Heart left ventricle (tissue), 13 donors: ENCODE data around the gene CES4A.

Experiments
- POLR2A ChIP-seq, 2 donors: fragments of 450-650 bp; IDR thresholded peaks; one replicate each; pipeline ENCODE4 v1.6.1; 2017; ENCODE audit warnings: antibody characterized with exemption in 2 of 2, mild to moderate bottlenecking in 2 of 2, moderate library complexity in 2 of 2
- TF ChIP-seq, protein P1 (sequence below), 12 donors: fragments of 200-600 bp; sonication (generic) in 4 of 12; IDR thresholded peaks; one replicate each; pipeline versions ENCODE4 v1.5.0 to v1.8.0; 2018 to 2022; ENCODE audit warnings: antibody characterized with exemption in 12 of 12, mild to moderate bottlenecking in 5 of 12
- donor health status: ischemic (EF 13 %, LVEDD 7.1; RV severe dilation, severe dysfunction).
- donor health status: DM: no; HTN: yes; CAD: no.
- donor health status: DM: no; HTN: no; CAD: no.
- donor health status: ischemic (EF 25% LVEDD 6.9; RV normal size, moderate dysfunction).
- donor health status: ischemic (EF 25% LVEDD 5.7; RV mildly dilated, moderate dysfunction).
- donor health status: ischemic (EF 35%, LVEDD 5.7; RV mildly dilated, moderate dysfunction).
- donor health status: nonischemic (EF 11% LVEDD 7.7; RV severe dilation, severe dysfunction).
- donor health status: DM: yes; HTN: yes; CAD: no.
- donor health status: PGD.
- donor health status: ischemic (EF 29% LVEDD 5.4; RV normal size, mild dysfunction).
- donor health status: nonischemic (EF 23%, LVEDD 6.1; RV moderate dilation, normal function).

DNA sequence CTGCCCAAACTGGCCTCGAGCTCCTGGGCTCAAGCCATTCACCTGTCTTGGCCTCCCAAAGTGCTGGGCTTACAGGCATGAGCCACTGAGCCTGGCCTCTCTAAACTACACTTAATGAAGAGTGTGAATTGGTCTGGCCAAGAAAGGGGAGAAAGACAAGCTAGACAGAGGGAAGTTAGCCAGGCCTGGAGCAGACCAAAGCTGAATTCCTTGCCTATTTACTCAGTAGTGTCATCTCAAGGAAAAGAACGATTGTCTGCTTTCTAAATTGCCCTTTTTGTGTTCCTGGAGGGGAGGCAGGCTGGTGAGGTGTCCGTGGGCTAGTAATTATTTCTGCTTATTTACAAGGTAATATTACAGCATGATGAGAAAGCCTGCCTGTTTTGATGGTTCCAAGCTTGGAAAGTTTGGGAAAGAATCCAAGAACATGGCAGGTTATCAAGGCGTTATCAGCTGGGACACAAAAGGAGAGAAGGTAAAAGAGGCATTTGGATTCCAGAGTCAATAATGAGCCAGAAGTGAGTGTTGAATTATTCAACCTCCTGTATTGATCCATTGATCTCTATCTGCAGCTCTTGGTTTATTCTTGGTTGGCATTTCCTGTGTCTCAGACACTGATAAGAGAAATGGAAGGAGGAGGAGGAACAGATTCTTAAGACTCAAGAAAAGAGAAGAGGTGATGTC lies 34.3 kb downstream of the CES4A start:
- TF ChIP-seq, protein P1, sequence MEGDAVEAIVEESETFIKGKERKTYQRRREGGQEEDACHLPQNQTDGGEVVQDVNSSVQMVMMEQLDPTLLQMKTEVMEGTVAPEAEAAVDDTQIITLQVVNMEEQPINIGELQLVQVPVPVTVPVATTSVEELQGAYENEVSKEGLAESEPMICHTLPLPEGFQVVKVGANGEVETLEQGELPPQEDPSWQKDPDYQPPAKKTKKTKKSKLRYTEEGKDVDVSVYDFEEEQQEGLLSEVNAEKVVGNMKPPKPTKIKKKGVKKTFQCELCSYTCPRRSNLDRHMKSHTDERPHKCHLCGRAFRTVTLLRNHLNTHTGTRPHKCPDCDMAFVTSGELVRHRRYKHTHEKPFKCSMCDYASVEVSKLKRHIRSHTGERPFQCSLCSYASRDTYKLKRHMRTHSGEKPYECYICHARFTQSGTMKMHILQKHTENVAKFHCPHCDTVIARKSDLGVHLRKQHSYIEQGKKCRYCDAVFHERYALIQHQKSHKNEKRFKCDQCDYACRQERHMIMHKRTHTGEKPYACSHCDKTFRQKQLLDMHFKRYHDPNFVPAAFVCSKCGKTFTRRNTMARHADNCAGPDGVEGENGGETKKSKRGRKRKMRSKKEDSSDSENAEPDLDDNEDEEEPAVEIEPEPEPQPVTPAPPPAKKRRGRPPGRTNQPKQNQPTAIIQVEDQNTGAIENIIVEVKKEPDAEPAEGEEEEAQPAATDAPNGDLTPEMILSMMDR (IDR thresholded peaks at IDR 0.05) = no peak
- no peak for TF ChIP-seq POLR2A (IDR thresholded peaks at IDR 0.05)
